GM21526 (cell line): ENCODE data around the gene TDRKH.
"Not testable (repeated sequence)": the region's sequence is repeated elsewhere in the genome, so short reads cannot be mapped to it uniquely, and the experiment has no call there.

Experiments
- ATAC-seq: cut with Tn5 transposase; IDR thresholded peaks from one replicate; pipeline ENCODE4 v1.9.1; 2021; ENCODE audit warnings: moderate library complexity; ENCODE audit not compliant: unreplicated experiment, low FRiP score

Gene TDRKH

GRCh38 chr1:151768351-151769066 lies 21.8 kb downstream of the TDRKH start:
- ATAC-seq: not testable (repeated sequence)

- no peak for ATAC-seq
Measured at GRCh38 chr1:151763990-151764389, 26.3 kb downstream of the TDRKH start.

- peak; percentile 90 for ATAC-seq
Measured at GRCh38 chr1:151762941-151763921, 27.1 kb downstream of the TDRKH start, which contains the start of gene MRPL9. MRPL9 (minus strand) TSS chr1:151763496; CDS start chr1:151763479, 17 bp downstream.

GRCh38 chr1:151760597-151761385 lies 29.5 kb downstream of the TDRKH start:
- no peak for ATAC-seq

GRCh38 chr1:151759241-151759640 lies 31.1 kb downstream of the TDRKH start:
- ATAC-seq: no peak

GRCh38 chr1:151756291-151756690 lies 34.0 kb downstream of the TDRKH start:
- ATAC-seq: no peak

GRCh38 chr1:151741516-151741915 lies 48.8 kb downstream of the TDRKH start:
- no peak for ATAC-seq

GRCh38 chr1:151739590-151740355 lies 50.5 kb downstream of the TDRKH start:
- ATAC-seq: no peak

GRCh38 chr1:151737479-151737878 lies 52.8 kb downstream of the TDRKH start:
- no peak for ATAC-seq

- ATAC-seq: no peak
Measured at GRCh38 chr1:151737026-151737425, 53.3 kb downstream of the TDRKH start.

GRCh38 chr1:151733995-151734394 lies 56.3 kb downstream of the TDRKH start:
- not testable (repeated sequence) for ATAC-seq

GRCh38 chr1:151733126-151733525 lies 57.2 kb downstream of the TDRKH start:
- ATAC-seq: no peak

GRCh38 chr1:151729966-151730291 lies 60.4 kb downstream of the TDRKH start:
- no peak for ATAC-seq

GRCh38 chr1:151729157-151729965 lies 60.9 kb downstream of the TDRKH start:
- ATAC-seq: no peak

GRCh38 chr1:151728151-151729054 lies 61.9 kb downstream of the TDRKH start:
- no peak for ATAC-seq

- ATAC-seq: no peak
Measured at GRCh38 chr1:151723726-151724370, 66.5 kb downstream of the TDRKH start.
